Calu3 (cell line): Measurements from ENCODE around the gene LLGL2. TPM values are rescaled to one million over a fixed set of nuclear protein-coding genes. Genes with fewer than 3 reads are reported as not detected.

ENCODE experiments used
- BruUV-seq: library from RNA; stranded (reverse); fragments of 400-500 nt; replicated peaks from 2 replicates; lab custom pipeline; 2021; lab: Mats Ljungman, UMichigan
- CTCF ChIA-PET: fragments of 300-600 bp; sonication (Branson Sonifier 250); formaldehyde crosslinking; loops from one replicate; lab custom pipeline; 2022; ENCODE audit warnings: antibody characterized with exemption; lab: Charles Lee
- DNase-seq: peaks from one replicate; pipeline ENCODE4 v3.0.0; 2022
- H3K27ac Mint-ChIP-seq: one replicate; pipeline ENCODE4 v1.8.0; 2022; ENCODE audit warnings: mixed read lengths; ENCODE audit not compliant: unreplicated experiment
- H3K27me3 Mint-ChIP-seq: one replicate; pipeline ENCODE4 v1.8.0; 2022; ENCODE audit warnings: mixed read lengths; ENCODE audit not compliant: unreplicated experiment
- H3K36me3 Mint-ChIP-seq: one replicate; pipeline ENCODE4 v1.8.0; 2022; ENCODE audit warnings: mild to moderate bottlenecking, moderate library complexity, mixed read lengths; ENCODE audit not compliant: insufficient read depth, unreplicated experiment
- H3K4me1 Mint-ChIP-seq: one replicate; pipeline ENCODE4 v1.8.0; 2022; ENCODE audit warnings: mild to moderate bottlenecking, low read depth, mixed read lengths; ENCODE audit not compliant: unreplicated experiment
- H3K4me3 Mint-ChIP-seq: one replicate; pipeline ENCODE4 v1.8.0; 2022; ENCODE audit warnings: mild to moderate bottlenecking, low read depth, moderate library complexity, mixed read lengths; ENCODE audit not compliant: unreplicated experiment
- H3K9me3 Mint-ChIP-seq: one replicate; pipeline ENCODE4 v1.8.0; 2022; ENCODE audit warnings: low read depth, mixed read lengths; ENCODE audit not compliant: unreplicated experiment
- CTCF ChIP-seq: fragments of 200-600 bp; IDR thresholded peaks from one replicate; pipeline ENCODE4 v1.8.0; 2022; ENCODE audit warnings: antibody characterized with exemption; ENCODE audit not compliant: unreplicated experiment
- intact Hi-C: fragments of 100-400 bp; cut with micrococcal nuclease; formaldehyde crosslinking; loops from one replicate; pipeline ENCODE4 v1.10.0; 2022; ENCODE audit not compliant: unreplicated experiment
- total RNA-seq: library from RNA; stranded (reverse); gene quantifications from 2 replicates; pipeline ENCODE4 v1.2.3, GENCODE V29; 2022

Gene LLGL2
- total RNA-seq, 1 experiment from 2014 or later = 208 TPM

GRCh38 chr17:75506888-75507287 is 18.6 kb upstream of the LLGL2 start:
- no TSS peak for BruUV-seq
- CTCF ChIA-PET = no interaction called here
- H3K27ac Mint-ChIP-seq = no peak overlapping the region

DNA sequence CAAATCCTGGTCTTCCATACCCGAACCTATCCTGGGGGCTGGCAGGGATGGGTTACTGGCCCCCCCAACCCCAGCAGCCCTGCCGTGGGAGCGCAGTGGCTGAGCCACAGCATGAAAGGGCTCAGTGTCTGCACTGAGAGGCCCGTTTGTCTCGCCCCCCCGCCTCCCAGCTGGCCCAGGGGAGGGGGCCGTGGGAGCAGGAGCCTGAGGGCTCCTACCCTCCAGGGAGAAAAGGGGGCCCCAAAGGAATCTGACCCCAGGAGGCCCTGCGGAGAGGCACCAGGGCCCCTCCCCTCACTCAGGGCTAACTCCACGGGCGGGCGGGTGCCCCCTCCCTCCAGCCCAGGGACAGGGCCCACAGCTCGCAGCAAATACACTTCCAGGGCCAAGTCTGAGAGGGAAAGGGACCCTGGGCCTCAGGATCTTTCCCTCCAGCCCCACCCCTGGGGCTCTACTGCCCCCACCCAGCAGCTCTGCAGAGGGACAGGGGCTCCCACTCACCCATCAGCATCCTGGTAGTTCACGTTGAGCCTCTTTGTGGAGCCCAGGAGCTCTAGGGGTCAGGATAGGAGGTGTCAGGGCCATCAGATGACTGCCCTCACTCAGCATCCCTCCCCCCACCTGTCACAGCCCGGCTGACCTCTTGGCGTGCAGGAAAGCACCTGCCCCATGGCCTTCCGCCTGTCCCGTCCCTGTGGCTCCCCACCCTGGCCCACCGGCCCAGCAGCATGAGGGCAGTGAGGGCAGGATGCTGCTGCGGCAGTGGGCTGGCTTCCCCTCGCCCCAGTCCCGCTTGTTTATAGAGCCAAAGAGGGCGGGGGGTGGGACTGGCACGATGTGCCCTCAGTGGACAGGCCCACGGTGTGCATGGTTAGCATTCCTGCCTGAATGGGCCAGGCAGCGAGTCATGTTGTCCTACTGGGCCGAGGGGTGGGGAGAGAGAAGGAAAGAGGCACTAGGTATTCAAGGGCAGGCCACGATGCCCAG is 17.5 kb upstream of the LLGL2 start:
- peaks cover 30% of the 10 kb centered on the region for H3K36me3 Mint-ChIP-seq

More at GRCh38 chr17:75506888-75507287, 18.6 kb upstream of the LLGL2 start:
- Mint-ChIP-seq H3K4me1 (peaks cover 10% of the 10 kb centered on the region), H3K4me3 (no peak overlapping the region), H3K36me3 (peaks cover 18% of the 10 kb centered on the region), H3K9me3 (no peaks in the 10 kb centered on the region), H3K27me3 (no peaks in the 10 kb centered on the region)
- DNase-seq = no peak
- intact Hi-C loops = no loop called here
- no peak for TF ChIP-seq CTCF

GRCh38 chr17:75508931-75509361 is 16.6 kb upstream of the LLGL2 start:
- DNase-seq = no peak
- Mint-ChIP-seq H3K27ac (no peak overlapping the region), H3K4me1 (peaks cover 26% of the 10 kb centered on the region), H3K36me3 (peaks cover 35% of the 10 kb centered on the region), H3K9me3 (no peaks in the 10 kb centered on the region), H3K27me3 (no peaks in the 10 kb centered on the region), H3K4me3 (no peak overlapping the region)
- BruUV-seq = no TSS peak
- CTCF ChIA-PET = interaction anchor here (0.6 kb wide), 1 partner anchor 240 kb away, joined by 4 read pairs; no protein-coding TSS in a partner anchor
- intact Hi-C loops = no loop called here
- no peak for TF ChIP-seq CTCF

More for the DNA sequence above, 17.5 kb upstream of the LLGL2 start:
- peaks cover 16% of the 10 kb centered on the region for H3K4me1 Mint-ChIP-seq
- H3K4me3 Mint-ChIP-seq = no peak overlapping the region
- BruUV-seq = no TSS peak
- intact Hi-C loops = no loop called here
- H3K27ac Mint-ChIP-seq = no peak overlapping the region
- H3K27me3 Mint-ChIP-seq = no peaks in the 10 kb centered on the region
- CTCF ChIA-PET = interaction anchor here (0.7 kb wide), 1 partner anchor 123 kb away, joined by 5 read pairs; no protein-coding TSS in a partner anchor
- DNase-seq = no peak
- TF ChIP-seq CTCF = no peak
- H3K9me3 Mint-ChIP-seq = no peaks in the 10 kb centered on the region

GRCh38 chr17:75509528-75510258 is 15.8 kb upstream of the LLGL2 start:
- BruUV-seq = no TSS peak
- intact Hi-C loops = no loop called here
- DNase-seq = no peak
- H3K27me3 Mint-ChIP-seq = no peaks in the 10 kb centered on the region
- no peaks in the 10 kb centered on the region for H3K9me3 Mint-ChIP-seq
- TF ChIP-seq CTCF = no peak
- no peak overlapping the region for H3K4me3 Mint-ChIP-seq
- no peak overlapping the region for H3K27ac Mint-ChIP-seq
- peaks cover 30% of the 10 kb centered on the region for H3K4me1 Mint-ChIP-seq
- CTCF ChIA-PET = no interaction called here
- peaks cover 43% of the 10 kb centered on the region for H3K36me3 Mint-ChIP-seq
